Activated naive CD4-positive, alpha-beta T cell (primary cell): Measurements from ENCODE around the gene RFX8.

Experiments used
- DNase-seq, 4 experiments: peaks; one replicate each; lab custom pipeline; 2025; lab: John Stamatoyannopoulos, UW

RFX8 gene

GRCh38 chr2:101349893-101350662 lies 124.8 kb downstream of the RFX8 start:
- DNase-seq = no peak

- DNase-seq = no peak
These were observed 126.0 kb downstream of the RFX8 start for GRCh38 chr2:101348883-101349282.
